ENCODE results near the gene SEMA6B.

SEMA6B gene

DNA sequence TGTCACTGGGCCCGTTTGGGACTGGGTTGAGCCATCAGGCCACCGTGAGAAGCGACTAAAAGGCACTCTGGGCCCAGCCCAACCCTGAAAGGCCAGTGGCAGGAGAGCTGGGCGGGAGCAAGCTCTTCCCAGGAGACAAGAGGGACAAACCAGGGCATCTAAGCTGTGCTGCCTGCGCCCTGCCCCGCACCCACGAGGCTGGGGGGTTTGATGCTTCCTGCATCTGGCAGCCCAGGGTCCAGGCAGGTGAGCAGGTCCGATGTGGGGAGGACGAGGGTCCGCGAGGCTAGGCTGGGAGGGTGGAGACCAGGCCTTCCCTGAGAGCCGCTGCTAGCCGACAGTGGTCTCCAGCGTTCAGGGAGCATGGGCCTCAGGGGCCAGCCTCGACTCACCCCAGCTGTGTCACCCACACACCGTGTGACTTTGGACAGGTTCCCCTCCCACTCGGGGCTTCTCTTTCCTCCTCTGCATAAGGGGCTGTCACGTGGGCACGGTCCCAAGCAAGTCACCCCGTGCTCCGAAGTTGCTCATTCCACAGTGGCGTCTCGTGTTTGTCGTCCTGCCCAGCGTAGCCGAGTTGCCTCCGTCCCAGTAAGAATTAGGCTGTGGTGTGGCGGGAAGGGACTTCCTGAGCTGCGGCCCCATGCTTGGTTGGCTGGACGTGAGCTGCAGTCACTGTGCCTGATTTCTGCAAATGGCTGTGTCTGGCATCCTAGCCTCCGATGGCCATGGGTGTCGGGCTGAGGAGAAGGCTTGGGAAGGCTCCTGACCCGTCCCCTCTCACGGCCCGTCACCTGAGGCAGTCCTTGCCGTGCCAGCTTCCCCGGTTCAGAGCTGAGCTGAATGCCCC, 57.0 kb downstream of the SEMA6B start:
- Histone ChIP-seq H3K27ac (ENCODE audit: insufficient read depth, low read length, poor library complexity, severe bottlenecking) (no peak overlapping the region), H3K36me3 (ENCODE audit: control insufficient read depth, insufficient read depth, low read length) (peaks cover 23% of the 10 kb centered on the region), H3K27me3 (replicated peaks; ENCODE audit: control insufficient read depth, insufficient read depth, low read length, poor library complexity, severe bottlenecking) (no peaks in the 10 kb centered on the region), H3K4me1 (ENCODE audit: control insufficient read depth, insufficient read depth, low read length, poor library complexity, severe bottlenecking) (no peaks in the 10 kb centered on the region), H3K9me3 (ENCODE audit: control insufficient read depth, low read length) (no peaks in the 10 kb centered on the region), H3K4me3 (ENCODE audit: insufficient read depth, low read depth, low read length, poor library complexity, severe bottlenecking) (no peak overlapping the region)
- DNase-seq, result no peak

DNA sequence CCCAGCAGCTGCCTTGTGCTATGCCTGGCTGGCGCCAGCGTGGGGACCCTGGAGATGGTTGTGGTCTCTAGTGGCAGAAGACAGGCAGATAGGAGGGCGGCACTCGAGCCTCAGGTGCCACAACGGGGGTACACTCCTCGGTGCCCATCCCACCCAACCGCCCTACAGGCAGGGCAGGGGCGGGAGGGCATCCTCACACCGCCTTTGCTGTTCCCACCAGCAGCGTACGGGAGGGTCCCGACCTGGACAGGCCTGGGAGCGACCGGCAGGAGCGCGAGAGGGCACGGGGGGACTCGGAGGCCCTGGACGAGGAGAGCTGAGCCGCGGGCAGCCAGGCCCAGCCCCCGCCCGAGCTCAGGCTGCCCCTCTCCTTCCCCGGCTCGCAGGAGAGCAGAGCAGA, 57.8 kb downstream of the SEMA6B start:
- H3K4me3 ChIP-seq (ENCODE audit: insufficient read depth, low read depth, low read length, poor library complexity, severe bottlenecking), result no peak overlapping the region
- H3K27ac ChIP-seq (ENCODE audit: insufficient read depth, low read length, poor library complexity, severe bottlenecking), result no peak overlapping the region
- no peak for DNase-seq
- no peaks in the 10 kb centered on the region for H3K9me3 ChIP-seq (ENCODE audit: control insufficient read depth, low read length)
- no peaks in the 10 kb centered on the region for H3K4me1 ChIP-seq (ENCODE audit: control insufficient read depth, insufficient read depth, low read length, poor library complexity, severe bottlenecking)
- H3K36me3 ChIP-seq (ENCODE audit: control insufficient read depth, insufficient read depth, low read length), result peaks cover 23% of the 10 kb centered on the region
- H3K27me3 ChIP-seq (replicated peaks; ENCODE audit: control insufficient read depth, insufficient read depth, low read length, poor library complexity, severe bottlenecking), result no peaks in the 10 kb centered on the region

DNA sequence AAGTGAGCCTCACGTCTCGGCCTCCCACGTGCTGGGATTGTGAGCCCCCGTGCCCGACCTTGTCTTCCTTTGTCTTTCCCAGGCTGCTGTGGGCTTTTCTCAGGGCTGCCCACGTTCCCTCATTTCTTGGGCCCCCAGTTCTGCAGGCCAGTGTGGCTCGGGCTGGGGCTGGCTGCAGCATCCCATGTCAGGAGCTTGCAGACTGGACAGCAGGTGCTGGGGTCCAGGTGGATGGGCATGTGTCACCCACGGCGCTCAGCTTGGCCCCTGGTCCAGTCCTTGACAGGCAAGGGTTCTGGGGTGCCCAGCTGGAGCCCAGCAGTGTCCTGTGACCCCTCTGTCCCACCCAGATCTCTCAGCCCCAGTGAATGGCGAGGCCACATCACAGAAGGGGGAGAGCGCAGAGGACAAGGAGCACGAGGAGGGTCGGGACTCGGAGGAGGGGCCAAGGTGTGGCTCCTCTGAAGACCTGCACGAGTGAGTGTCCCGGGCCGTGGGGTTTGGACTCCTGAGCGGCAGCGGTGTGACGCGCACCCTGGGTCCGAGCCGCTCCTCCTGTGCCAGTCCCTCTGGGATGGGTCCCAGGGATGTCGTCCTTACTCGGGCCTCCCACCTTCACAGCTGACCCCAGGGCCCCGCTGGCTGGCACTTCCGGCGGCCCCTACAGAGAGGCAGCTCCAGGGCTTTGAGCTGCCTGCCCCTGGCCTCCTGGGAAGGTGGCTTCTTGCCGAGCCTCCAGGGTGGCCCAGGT, 58.5 kb downstream of the SEMA6B start:
- Histone ChIP-seq H3K9me3 (ENCODE audit: control insufficient read depth, low read length) (no peaks in the 10 kb centered on the region), H3K36me3 (ENCODE audit: control insufficient read depth, insufficient read depth, low read length) (peaks cover 28% of the 10 kb centered on the region), H3K27ac (ENCODE audit: insufficient read depth, low read length, poor library complexity, severe bottlenecking) (no peak overlapping the region), H3K27me3 (replicated peaks; ENCODE audit: control insufficient read depth, insufficient read depth, low read length, poor library complexity, severe bottlenecking) (no peaks in the 10 kb centered on the region), H3K4me1 (ENCODE audit: control insufficient read depth, insufficient read depth, low read length, poor library complexity, severe bottlenecking) (no peaks in the 10 kb centered on the region), H3K4me3 (ENCODE audit: insufficient read depth, low read depth, low read length, poor library complexity, severe bottlenecking) (no peak overlapping the region)
- DNase-seq, result no peak

DNA sequence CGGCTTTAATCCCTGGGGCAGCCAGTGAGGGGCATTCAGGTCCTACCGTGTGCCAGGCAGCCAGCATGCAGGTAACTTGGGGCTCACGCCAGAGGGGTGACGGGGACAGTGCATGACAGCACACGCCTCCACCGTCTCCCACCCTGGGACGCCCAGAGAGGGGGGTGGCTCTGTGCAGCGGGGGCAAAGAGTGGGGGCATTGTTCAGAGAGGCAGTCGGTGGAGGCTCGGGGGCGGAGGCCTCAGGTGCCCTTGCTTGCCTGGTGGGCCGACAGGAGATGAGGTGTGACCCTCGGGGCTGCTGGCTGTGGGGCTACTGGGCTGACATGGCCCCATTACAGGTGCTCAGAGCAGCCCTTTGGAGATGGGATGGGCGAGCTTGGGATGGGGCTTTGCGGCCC, 59.6 kb downstream of the SEMA6B start:
- H3K9me3 ChIP-seq (ENCODE audit: control insufficient read depth, low read length), result no peaks in the 10 kb centered on the region
- no peak overlapping the region for H3K27ac ChIP-seq (ENCODE audit: insufficient read depth, low read length, poor library complexity, severe bottlenecking)
- H3K36me3 ChIP-seq (ENCODE audit: control insufficient read depth, insufficient read depth, low read length), result peaks cover 36% of the 10 kb centered on the region
- no peaks in the 10 kb centered on the region for H3K4me1 ChIP-seq (ENCODE audit: control insufficient read depth, insufficient read depth, low read length, poor library complexity, severe bottlenecking)
- DNase-seq, result no peak
- no peak overlapping the region for H3K4me3 ChIP-seq (ENCODE audit: insufficient read depth, low read depth, low read length, poor library complexity, severe bottlenecking)
- H3K27me3 ChIP-seq (replicated peaks; ENCODE audit: control insufficient read depth, insufficient read depth, low read length, poor library complexity, severe bottlenecking), result no peaks in the 10 kb centered on the region

DNA sequence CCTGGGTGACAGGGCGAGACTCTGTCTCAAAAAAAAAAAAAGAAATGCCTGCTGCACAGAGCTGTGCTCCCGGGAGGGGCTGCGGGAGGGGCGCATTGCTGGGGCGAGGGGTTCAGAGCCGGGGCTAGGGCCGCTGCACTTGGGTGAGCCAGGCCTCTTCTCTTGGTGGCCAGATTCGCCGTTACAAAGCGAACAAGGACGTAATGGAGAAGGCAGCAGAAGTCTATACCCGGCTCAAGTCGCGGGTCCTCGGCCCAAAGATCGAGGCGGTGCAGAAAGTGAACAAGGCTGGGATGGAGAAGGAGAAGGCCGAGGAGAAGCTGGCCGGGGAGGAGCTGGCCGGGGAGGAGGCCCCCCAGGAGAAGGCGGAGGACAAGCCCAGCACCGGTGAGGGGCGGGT, 60.2 kb downstream of the SEMA6B start:
- DNase-seq, result no peak
- Histone ChIP-seq H3K36me3 (ENCODE audit: control insufficient read depth, insufficient read depth, low read length) (peaks cover 42% of the 10 kb centered on the region), H3K27me3 (replicated peaks; ENCODE audit: control insufficient read depth, insufficient read depth, low read length, poor library complexity, severe bottlenecking) (no peaks in the 10 kb centered on the region), H3K27ac (ENCODE audit: insufficient read depth, low read length, poor library complexity, severe bottlenecking) (no peak overlapping the region), H3K4me3 (ENCODE audit: insufficient read depth, low read depth, low read length, poor library complexity, severe bottlenecking) (no peak overlapping the region), H3K4me1 (ENCODE audit: control insufficient read depth, insufficient read depth, low read length, poor library complexity, severe bottlenecking) (no peaks in the 10 kb centered on the region), H3K9me3 (ENCODE audit: control insufficient read depth, low read length) (no peaks in the 10 kb centered on the region)

DNA sequence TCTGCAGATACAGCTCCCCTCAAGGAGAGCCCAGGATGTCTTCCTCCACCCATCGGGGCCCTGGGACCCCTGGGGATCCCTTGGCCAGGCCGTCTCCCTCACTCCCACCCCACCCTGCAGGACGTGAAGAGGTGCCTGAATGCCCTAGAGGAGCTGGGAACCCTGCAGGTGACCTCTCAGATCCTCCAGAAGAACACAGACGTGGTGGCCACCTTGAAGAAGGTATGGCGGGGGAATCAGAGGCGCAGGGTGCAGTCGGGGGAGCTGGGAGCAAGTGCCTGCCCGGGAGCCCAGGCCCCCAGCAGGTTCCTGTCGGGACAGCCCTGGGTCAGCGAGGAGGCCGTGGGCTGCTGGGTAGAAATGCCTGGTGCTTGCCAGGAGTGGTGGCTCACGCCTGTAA, 60.8 kb downstream of the SEMA6B start:
- no peak overlapping the region for H3K27ac ChIP-seq (ENCODE audit: insufficient read depth, low read length, poor library complexity, severe bottlenecking)
- H3K4me3 ChIP-seq (ENCODE audit: insufficient read depth, low read depth, low read length, poor library complexity, severe bottlenecking), result no peak overlapping the region
- H3K36me3 ChIP-seq (ENCODE audit: control insufficient read depth, insufficient read depth, low read length), result peaks cover 48% of the 10 kb centered on the region
- no peaks in the 10 kb centered on the region for H3K4me1 ChIP-seq (ENCODE audit: control insufficient read depth, insufficient read depth, low read length, poor library complexity, severe bottlenecking)
- no peaks in the 10 kb centered on the region for H3K9me3 ChIP-seq (ENCODE audit: control insufficient read depth, low read length)
- H3K27me3 ChIP-seq (replicated peaks; ENCODE audit: control insufficient read depth, insufficient read depth, low read length, poor library complexity, severe bottlenecking), result no peaks in the 10 kb centered on the region
- no peak for DNase-seq

DNA sequence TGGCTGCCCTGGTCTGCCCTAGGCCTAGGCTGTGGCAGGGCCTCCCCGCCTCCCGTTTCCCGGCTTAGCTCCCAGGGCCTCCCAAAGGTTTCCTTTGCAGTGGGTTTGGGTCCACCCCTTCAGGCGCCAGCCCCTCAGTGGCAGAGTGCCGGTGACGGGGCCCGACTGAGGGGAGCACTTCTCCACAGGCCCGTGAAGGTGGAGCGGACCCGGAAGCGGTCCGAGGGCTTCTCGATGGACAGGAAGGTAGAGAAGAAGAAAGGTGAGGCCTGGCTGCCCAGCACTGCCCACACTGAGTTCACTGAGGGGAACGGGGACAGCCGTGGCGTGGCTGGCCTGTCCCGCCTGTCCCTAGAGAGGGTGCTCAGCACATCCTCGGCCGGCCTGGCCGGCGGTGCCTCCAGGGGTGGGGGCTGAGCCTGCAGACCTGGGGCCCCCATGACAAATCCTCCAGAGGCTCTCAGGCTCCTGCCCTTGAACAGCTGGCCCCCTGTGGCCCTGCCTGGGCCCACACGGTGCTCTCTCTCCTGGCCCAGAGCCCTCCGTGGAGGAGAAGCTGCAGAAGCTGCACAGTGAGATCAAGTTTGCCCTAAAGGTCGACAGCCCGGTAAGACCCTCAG, 61.6 kb downstream of the SEMA6B start:
- H3K36me3 ChIP-seq (ENCODE audit: control insufficient read depth, insufficient read depth, low read length), result peaks cover 55% of the 10 kb centered on the region
- no peaks in the 10 kb centered on the region for H3K9me3 ChIP-seq (ENCODE audit: control insufficient read depth, low read length)
- H3K4me1 ChIP-seq (ENCODE audit: control insufficient read depth, insufficient read depth, low read length, poor library complexity, severe bottlenecking), result no peaks in the 10 kb centered on the region
- H3K27ac ChIP-seq (ENCODE audit: insufficient read depth, low read length, poor library complexity, severe bottlenecking), result no peak overlapping the region
- H3K27me3 ChIP-seq (replicated peaks; ENCODE audit: control insufficient read depth, insufficient read depth, low read length, poor library complexity, severe bottlenecking), result no peaks in the 10 kb centered on the region
- DNase-seq, result no peak
- no peak overlapping the region for H3K4me3 ChIP-seq (ENCODE audit: insufficient read depth, low read depth, low read length, poor library complexity, severe bottlenecking)

DNA sequence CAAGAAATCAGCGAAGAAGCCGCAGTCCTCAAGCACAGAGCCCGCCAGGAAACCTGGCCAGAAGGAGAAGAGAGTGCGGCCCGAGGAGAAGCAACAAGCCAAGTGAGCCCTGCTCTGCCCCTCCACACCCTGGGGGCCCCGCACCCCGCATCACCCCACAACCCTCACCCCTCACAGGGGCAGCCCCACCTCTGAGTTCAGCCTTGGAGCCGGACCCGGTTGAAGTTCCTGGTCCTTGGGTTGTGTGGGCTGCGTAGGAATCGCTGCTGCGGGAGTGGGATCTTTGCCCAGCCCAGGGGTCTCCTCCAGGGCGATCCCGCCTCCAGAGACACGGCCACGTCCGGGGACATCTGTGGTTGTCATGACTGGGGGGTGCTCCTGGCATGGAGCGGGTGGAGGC, 63.2 kb downstream of the SEMA6B start:
- H3K36me3 ChIP-seq (ENCODE audit: control insufficient read depth, insufficient read depth, low read length), result peaks cover 54% of the 10 kb centered on the region
- no peak for DNase-seq
- H3K4me3 ChIP-seq (ENCODE audit: insufficient read depth, low read depth, low read length, poor library complexity, severe bottlenecking), result no peak overlapping the region
- no peak overlapping the region for H3K27ac ChIP-seq (ENCODE audit: insufficient read depth, low read length, poor library complexity, severe bottlenecking)
- H3K9me3 ChIP-seq (ENCODE audit: control insufficient read depth, low read length), result no peaks in the 10 kb centered on the region
- H3K4me1 ChIP-seq (ENCODE audit: control insufficient read depth, insufficient read depth, low read length, poor library complexity, severe bottlenecking), result no peaks in the 10 kb centered on the region
- H3K27me3 ChIP-seq (replicated peaks; ENCODE audit: control insufficient read depth, insufficient read depth, low read length, poor library complexity, severe bottlenecking), result no peaks in the 10 kb centered on the region

DNA sequence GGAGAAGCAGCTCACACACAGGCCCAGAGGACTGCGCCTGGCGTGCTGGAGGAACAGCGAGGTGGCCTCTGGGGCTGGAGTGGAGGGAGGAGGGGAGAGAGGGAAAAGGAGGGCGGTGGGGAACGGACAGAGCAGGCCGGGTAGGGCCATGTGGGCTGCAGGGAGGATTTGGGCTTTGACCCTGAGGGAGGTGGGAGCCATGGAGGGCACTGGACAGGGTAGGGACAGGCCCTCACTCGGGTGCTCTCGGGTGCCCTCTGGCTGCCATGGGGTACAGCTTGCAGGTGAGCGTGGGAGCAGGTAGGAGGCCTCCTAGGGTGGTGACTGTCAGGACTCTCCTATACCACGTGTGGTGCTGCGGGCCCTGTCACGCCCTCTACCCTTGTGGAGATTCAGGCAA, 64.0 kb downstream of the SEMA6B start:
- Histone ChIP-seq H3K27me3 (replicated peaks; ENCODE audit: control insufficient read depth, insufficient read depth, low read length, poor library complexity, severe bottlenecking) (no peaks in the 10 kb centered on the region), H3K4me3 (ENCODE audit: insufficient read depth, low read depth, low read length, poor library complexity, severe bottlenecking) (no peak overlapping the region), H3K27ac (ENCODE audit: insufficient read depth, low read length, poor library complexity, severe bottlenecking) (no peak overlapping the region), H3K36me3 (ENCODE audit: control insufficient read depth, insufficient read depth, low read length) (peaks cover 53% of the 10 kb centered on the region), H3K9me3 (ENCODE audit: control insufficient read depth, low read length) (no peaks in the 10 kb centered on the region), H3K4me1 (ENCODE audit: control insufficient read depth, insufficient read depth, low read length, poor library complexity, severe bottlenecking) (no peaks in the 10 kb centered on the region)
- no peak for DNase-seq

DNA sequence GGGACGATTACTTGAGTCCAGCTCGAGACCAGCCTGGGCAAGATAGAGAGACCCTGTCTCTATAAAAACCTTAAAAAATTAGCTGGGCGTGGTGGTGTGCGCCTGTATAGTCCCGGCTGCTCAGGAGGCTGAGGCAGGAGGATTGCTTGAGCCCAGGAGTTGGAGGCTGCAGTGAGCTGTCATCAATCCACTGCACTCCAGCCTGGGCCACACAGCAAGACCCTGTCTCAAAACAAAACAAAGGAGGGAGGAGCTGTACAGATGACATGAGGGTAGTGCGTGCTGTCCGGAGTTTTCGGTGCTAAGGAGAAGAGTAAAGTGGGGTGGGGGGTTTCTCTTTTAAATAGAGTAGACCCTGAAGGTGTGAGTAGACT, 64.8 kb downstream of the SEMA6B start:
- Histone ChIP-seq H3K36me3 (ENCODE audit: control insufficient read depth, insufficient read depth, low read length) (peaks cover 58% of the 10 kb centered on the region), H3K27me3 (replicated peaks; ENCODE audit: control insufficient read depth, insufficient read depth, low read length, poor library complexity, severe bottlenecking) (no peaks in the 10 kb centered on the region), H3K27ac (ENCODE audit: insufficient read depth, low read length, poor library complexity, severe bottlenecking) (no peak overlapping the region), H3K9me3 (ENCODE audit: control insufficient read depth, low read length) (no peaks in the 10 kb centered on the region), H3K4me1 (ENCODE audit: control insufficient read depth, insufficient read depth, low read length, poor library complexity, severe bottlenecking) (no peaks in the 10 kb centered on the region), H3K4me3 (ENCODE audit: insufficient read depth, low read depth, low read length, poor library complexity, severe bottlenecking) (no peak overlapping the region)
- no peak for DNase-seq

All from effector memory CD4-positive, alpha-beta T cell (primary cell).